Thyroid gland (tissue), 4 donors: Measurements from ENCODE around the gene NRXN2.

Experiments
- POLR2A ChIP-seq, 2 donors: fragments of 450-650 bp; IDR thresholded peaks; one replicate each; pipeline ENCODE4 v1.6.1; 2017; ENCODE audit warnings: antibody characterized with exemption in 2 of 2, mild to moderate bottlenecking in 2 of 2, moderate library complexity in 1 of 2
- TF ChIP-seq, protein P1 (sequence below), 6 experiments: fragments of 200-600 bp in 3 of 6; fragments of 450-650 bp in 3 of 6; sonication (generic) in 3 of 6; IDR thresholded peaks; one replicate each; pipeline ENCODE4 v1.5.1; 2016 to 2019; ENCODE audit warnings: antibody characterized with exemption in 6 of 6, mild to moderate bottlenecking in 2 of 6, inconsistent platforms in 1 of 6, moderate library complexity in 1 of 6

DNA sequence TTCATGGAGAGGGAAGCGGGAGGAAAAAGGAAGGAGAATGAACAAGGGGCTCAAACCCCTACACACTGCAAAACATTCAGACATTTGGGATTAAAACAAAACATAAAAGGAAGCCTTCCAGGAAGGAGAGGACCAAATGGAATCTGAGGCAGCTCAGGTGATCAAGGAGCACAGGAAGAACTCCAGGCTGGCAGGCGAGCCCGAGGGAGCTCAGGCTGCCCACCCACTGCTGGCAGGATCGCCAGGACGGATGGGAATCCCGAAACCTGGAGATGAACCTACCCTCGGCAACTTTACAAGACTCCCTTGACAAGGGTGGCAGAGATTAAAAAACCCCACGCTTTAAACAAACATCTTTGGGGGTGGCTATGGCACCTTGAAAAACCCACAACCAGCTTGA is 41.8 kb upstream of the NRXN2 start:
- TF ChIP-seq, protein P1, sequence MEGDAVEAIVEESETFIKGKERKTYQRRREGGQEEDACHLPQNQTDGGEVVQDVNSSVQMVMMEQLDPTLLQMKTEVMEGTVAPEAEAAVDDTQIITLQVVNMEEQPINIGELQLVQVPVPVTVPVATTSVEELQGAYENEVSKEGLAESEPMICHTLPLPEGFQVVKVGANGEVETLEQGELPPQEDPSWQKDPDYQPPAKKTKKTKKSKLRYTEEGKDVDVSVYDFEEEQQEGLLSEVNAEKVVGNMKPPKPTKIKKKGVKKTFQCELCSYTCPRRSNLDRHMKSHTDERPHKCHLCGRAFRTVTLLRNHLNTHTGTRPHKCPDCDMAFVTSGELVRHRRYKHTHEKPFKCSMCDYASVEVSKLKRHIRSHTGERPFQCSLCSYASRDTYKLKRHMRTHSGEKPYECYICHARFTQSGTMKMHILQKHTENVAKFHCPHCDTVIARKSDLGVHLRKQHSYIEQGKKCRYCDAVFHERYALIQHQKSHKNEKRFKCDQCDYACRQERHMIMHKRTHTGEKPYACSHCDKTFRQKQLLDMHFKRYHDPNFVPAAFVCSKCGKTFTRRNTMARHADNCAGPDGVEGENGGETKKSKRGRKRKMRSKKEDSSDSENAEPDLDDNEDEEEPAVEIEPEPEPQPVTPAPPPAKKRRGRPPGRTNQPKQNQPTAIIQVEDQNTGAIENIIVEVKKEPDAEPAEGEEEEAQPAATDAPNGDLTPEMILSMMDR (IDR thresholded peaks at IDR 0.05), result no peak
- no peak for TF ChIP-seq POLR2A (IDR thresholded peaks at IDR 0.05)
